GM21447 (cell line): Measurements from ENCODE around the gene EDN2.

ENCODE experiments used
- ATAC-seq: cut with Tn5 transposase; IDR thresholded peaks from one replicate; pipeline ENCODE4 v1.9.1; 2021; ENCODE audit not compliant: unreplicated experiment

Gene EDN2

GRCh38 chr1:41467673-41468072 is 16.8 kb downstream of the EDN2 start:
- no peak for ATAC-seq

GRCh38 chr1:41466146-41466545 is 18.3 kb downstream of the EDN2 start:
- no peak for ATAC-seq

DNA sequence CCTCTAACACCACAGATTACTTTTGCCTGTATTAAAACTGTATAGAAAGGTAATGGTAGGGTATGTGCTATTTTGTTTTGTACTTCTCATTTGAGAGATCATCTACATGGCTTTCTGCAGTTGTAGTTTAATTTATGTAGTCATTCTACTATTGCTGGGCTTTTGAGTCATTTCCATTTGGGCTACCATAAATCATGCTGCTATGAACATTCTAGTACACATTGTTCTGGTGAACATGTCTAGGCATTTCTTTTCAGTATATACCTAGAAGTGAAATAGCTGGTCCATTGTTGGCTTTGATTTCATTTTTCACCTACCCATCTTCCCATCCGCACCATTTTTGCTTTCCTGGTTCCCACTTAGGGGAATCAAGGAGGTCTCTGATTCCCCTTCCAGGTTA is 18.7 kb downstream of the EDN2 start:
- ATAC-seq, result no peak

DNA sequence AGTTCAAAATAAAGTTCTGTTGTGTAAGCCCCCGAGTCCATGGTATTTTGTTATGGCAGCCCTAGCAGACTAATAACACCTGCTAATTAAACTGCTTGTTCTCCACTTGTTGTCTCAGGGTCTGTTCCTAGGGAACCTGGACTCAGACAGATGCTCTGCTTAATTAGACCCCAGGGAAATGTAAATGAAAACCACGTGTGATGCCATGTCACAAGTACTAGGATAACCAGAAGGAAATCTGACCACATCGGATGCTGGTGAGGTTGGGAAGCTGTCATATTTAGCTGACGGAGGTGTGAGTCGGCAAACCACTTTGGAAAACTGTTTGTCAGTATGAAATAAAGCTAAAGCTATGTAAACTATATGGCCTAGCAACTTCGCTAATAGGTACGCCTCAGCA is 19.6 kb downstream of the EDN2 start:
- ATAC-seq, result no peak

GRCh38 chr1:41463516-41463915 is 21.0 kb downstream of the EDN2 start:
- ATAC-seq, result no peak

- ATAC-seq, result no peak
Observed at GRCh38 chr1:41462680-41463004, 21.8 kb downstream of the EDN2 start.

- ATAC-seq, result no peak
Observed at GRCh38 chr1:41461790-41462679, 22.4 kb downstream of the EDN2 start.

DNA sequence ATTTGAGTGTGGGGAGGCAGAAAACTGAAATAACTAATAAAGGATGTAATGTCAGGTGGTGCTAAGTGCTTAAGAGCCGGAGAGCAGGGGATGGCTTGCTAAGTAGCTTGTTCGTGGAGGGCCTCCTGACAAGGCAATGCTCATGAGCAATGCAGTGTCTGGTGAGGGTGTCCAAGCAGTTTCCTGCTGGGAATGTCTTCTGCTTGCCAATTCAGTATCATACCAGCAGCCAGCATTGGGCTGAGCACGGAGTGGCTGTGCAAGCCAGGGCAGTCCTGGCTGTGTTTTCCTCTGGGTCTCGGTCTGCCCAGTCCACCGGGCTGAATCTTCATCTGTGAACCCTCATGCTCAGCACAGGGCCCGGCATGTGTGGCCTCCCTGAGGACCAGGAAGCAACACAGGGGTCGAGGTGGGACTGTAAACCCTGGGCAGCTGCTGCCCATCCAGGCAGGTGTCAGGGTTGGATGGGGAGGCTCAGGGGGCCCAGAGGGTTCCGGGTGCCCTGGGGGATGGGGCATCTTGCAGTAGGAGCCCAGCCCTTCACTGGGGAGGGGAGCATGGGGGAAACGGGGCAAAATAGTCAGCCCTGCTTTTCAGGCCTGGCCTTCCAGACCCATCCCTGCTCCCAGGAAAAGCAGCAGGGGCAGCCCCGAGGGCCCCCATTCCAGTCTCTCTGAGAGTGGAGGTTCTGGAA is 27.5 kb downstream of the EDN2 start:
- ATAC-seq, result no peak

GRCh38 chr1:41455479-41456332 is 28.8 kb downstream of the EDN2 start:
- ATAC-seq, result no peak

GRCh38 chr1:41454406-41454805 is 30.1 kb downstream of the EDN2 start:
- no peak for ATAC-seq

DNA sequence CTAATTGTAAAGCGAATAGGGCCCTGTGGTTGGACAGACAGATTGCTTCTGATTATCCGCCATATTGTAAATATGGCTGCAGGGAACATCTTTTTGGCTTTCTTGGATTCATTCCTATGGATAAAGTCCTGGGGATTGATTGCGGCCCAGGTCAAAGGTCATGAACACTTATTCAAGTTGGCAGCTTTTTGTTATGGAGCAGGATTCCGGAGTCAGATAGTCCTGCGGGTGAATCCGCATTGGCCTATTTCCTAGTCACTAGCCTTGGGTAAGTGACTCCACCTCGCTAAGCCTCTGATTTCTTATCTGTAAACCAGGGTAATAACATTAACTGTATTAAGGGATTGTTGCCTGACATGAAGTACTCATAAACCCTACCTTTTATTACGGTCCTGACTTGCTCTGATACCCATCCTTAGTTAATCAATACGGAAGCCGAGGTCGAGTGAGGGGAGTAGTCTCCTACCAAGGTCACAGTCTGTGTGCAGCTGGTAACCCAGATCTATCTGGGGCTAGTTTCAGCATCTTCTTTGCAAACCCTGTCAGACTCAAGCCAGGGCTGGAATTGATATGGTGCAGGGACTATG is 31.7 kb downstream of the EDN2 start:
- ATAC-seq, result no peak

DNA sequence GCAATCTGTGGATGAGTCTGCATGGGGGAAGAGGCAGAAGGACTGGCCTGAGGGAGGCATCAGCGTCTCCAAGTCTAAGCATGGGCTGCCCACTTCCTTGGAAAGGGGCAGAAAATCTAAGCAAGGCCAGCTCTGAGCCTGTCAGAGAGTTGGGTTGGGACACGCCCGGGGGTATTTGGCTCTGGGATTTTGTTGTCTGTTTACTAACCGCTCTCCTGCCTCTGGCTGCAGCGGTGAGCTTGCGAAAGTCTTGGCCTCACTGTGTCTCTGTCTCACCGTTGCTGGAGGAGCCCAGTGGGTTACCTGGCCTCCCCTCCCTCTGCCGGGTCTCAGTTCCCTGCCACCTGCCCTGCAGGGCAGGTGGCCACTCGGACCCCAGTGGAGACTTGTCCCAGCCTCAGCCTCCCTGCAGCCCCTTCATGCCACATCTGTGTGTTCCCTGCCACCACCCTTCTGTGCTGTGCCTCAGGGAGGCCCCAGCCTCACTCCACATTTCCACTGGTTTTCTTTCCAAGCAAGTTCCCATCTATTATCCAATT is 33.7 kb downstream of the EDN2 start:
- ATAC-seq, result no peak

- ATAC-seq, result no peak
Observed at GRCh38 chr1:41449326-41449921, 35.1 kb downstream of the EDN2 start.

- ATAC-seq, result no peak
Observed at GRCh38 chr1:41448821-41449220, 35.7 kb downstream of the EDN2 start.

- ATAC-seq, result no peak
Observed at GRCh38 chr1:41447995-41448770, 36.3 kb downstream of the EDN2 start.

GRCh38 chr1:41446851-41447610 is 37.5 kb downstream of the EDN2 start:
- no peak for ATAC-seq

DNA sequence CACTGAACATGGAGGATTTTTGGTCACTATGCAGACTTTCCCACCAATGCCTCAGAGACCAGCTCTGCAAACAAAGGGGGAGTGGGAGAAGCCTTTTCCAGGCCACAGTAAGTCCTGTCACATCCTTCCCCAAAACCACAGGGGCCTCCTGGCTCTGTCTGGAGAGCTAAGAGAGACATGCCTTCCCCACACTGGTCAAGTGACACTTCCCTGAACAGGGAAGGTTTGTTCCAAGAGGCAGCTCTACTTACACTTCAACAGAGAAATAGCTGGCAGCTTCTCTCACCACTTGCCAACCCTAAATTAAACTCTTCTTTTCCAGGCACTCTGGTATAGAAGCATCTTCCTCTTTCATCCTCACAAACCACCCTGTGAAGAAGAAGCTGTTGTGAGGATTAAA is 39.7 kb downstream of the EDN2 start:
- no peak for ATAC-seq

- ATAC-seq, result no peak
Observed at GRCh38 chr1:41444246-41444645, 40.2 kb downstream of the EDN2 start.

GRCh38 chr1:41442697-41443251 is 41.7 kb downstream of the EDN2 start:
- no peak for ATAC-seq
